A673 (cell line): Measurements from ENCODE around the gene FASTK. TPM values are rescaled to one million over a fixed set of nuclear protein-coding genes. Genes with fewer than 3 reads are reported as not detected.

Source experiments
- BruUV-seq: library from RNA; stranded (reverse); fragments of 400-500 nt; replicated peaks from 2 replicates; lab custom pipeline; 2021; lab: Mats Ljungman, UMichigan
- CTCF ChIA-PET: fragments of 300-600 bp; sonication (Branson Sonifier 250); formaldehyde crosslinking; loops from one replicate; lab custom pipeline; 2022; ENCODE audit warnings: antibody characterized with exemption; lab: Charles Lee
- POLR2A ChIA-PET: fragments of 300-600 bp; sonication (Branson Sonifier 250); formaldehyde crosslinking; loops from one replicate; lab custom pipeline; 2022; ENCODE audit warnings: antibody characterized with exemption; ENCODE audit not compliant: low non-redundant PET; lab: Charles Lee
- DNase-seq: peaks from one replicate; pipeline ENCODE4 v3.0.0-alpha.2; 2015; ENCODE audit warnings: low spot score
- H3K27ac ChIP-seq: fragments of 200-600 bp; sonication (generic); 2 replicates; pipeline ENCODE4 v1.5.1; 2016; ENCODE audit warnings: mixed run types, low read depth, mild to moderate bottlenecking, mixed read lengths, antibody characterized with exemption, low read length; ENCODE audit not compliant: poor library complexity, severe bottlenecking
- H3K27me3 ChIP-seq: fragments of 200-600 bp; sonication (generic); replicated peaks from 2 replicates; pipeline ENCODE4 v1.6.1; 2017; ENCODE audit warnings: mixed run types, low read depth, mild to moderate bottlenecking, mixed read lengths, antibody characterized with exemption, low read length; ENCODE audit not compliant: insufficient read depth, poor library complexity
- H3K36me3 ChIP-seq: fragments of 200-600 bp; sonication (generic); 2 replicates; pipeline ENCODE4 v1.6.1; 2016; ENCODE audit warnings: mixed run types, mild to moderate bottlenecking, mixed read lengths, antibody characterized with exemption, low read length; ENCODE audit not compliant: insufficient read depth, poor library complexity, severe bottlenecking
- H3K4me1 ChIP-seq: fragments of 200-600 bp; sonication (generic); 2 replicates; pipeline ENCODE4 v1.6.1; 2017; ENCODE audit warnings: mixed run types, mild to moderate bottlenecking, mixed read lengths, antibody characterized with exemption, low read length; ENCODE audit not compliant: insufficient read depth, poor library complexity, severe bottlenecking
- H3K4me3 ChIP-seq: fragments of 200-600 bp; sonication (generic); 2 replicates; pipeline ENCODE4 v1.5.1; 2016; ENCODE audit warnings: low read depth, mixed run types, mild to moderate bottlenecking, mixed read lengths, low read length; ENCODE audit not compliant: poor library complexity, severe bottlenecking
- H3K9me3 ChIP-seq: fragments of 200-600 bp; sonication (generic); 2 replicates; pipeline ENCODE4 v1.6.1; 2016; ENCODE audit warnings: mixed run types, low read depth, mild to moderate bottlenecking, mixed read lengths, antibody characterized with exemption, low read length; ENCODE audit not compliant: poor library complexity, severe bottlenecking
- EZH2 ChIP-seq: fragments of 200-600 bp; sonication (generic); IDR thresholded peaks from 2 replicates; pipeline ENCODE4 v1.6.1; 2017; ENCODE audit warnings: borderline replicate concordance, low read depth, mild to moderate bottlenecking, mixed read lengths, antibody characterized with exemption, low read length; ENCODE audit not compliant: poor library complexity, severe bottlenecking
- intact Hi-C: fragments of 100-400 bp; cut with micrococcal nuclease; formaldehyde crosslinking; loops from one replicate; pipeline ENCODE4 v1.10.0; 2022; ENCODE audit not compliant: unreplicated experiment
- total RNA-seq: library from RNA; stranded (reverse); gene quantifications from 2 replicates; pipeline ENCODE4 v1.2.3, GENCODE V29; 2021
- TF ChIP-seq, protein P1 (sequence below): fragments of 300-800, 200-600 bp; sonication (generic); conservative IDR thresholded peaks from 2 replicates; pipeline ENCODE4 v1.5.1; 2017; ENCODE audit warnings: low read depth, mild to moderate bottlenecking, antibody characterized with exemption, low read length, moderate library complexity, mixed read lengths

Gene FASTK
- total RNA-seq, 1 experiment from 2014 or later: 80.5 TPM

DNA sequence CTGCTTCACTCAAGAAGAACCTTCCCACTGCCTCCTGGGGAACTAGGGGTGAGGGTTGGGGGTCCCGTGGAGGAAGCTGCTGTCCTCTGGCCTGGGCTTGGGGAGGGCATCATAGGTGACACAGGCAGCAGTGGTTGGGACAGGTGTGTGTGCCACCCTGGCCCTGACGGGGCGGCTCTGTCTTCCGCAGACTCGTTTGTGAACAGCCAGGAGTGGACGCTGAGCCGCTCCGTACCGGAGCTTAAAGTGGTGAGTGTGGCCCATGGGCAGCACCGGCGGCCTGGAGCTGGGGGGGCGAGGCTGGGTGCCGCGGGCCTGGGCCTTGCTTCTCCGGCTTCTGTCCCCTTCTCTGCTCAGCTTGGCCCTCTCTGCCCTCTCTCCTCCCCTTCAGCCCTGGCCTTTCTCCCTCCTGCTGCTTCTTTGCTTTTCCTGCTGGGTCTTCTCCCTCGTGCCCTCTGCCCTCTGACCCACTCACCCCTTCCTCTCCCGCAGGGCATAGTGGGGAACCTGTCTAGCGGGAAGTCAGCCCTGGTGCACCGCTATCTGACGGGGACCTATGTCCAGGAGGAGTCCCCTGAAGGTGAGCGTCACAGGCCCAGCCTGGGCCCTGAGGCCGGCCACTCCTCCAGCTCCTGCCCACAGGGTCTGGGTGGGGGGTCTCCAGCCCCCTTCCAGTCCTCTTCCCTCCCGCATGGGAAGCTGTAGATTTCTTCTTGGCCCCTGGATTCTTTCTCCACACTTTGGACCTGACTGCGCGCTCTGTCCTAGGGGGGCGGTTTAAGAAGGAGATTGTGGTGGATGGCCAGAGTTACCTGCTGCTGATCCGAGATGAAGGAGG lies 36.2 kb upstream of the FASTK start:
- Histone ChIP-seq H3K9me3 (no peaks in the 10 kb centered on the region), H3K4me1 (peaks cover 22% of the 10 kb centered on the region), H3K27me3 (no peaks in the 10 kb centered on the region), H3K36me3 (peaks cover 22% of the 10 kb centered on the region), H3K4me3 (no peak overlapping the region), H3K27ac (no peak overlapping the region)
- POLR2A ChIA-PET: no interaction called here
- no peak for DNase-seq
- CTCF ChIA-PET: no interaction called here
- intact Hi-C loops: loop anchor here (10.0 kb wide), 1 partner anchor 222 kb away; no protein-coding TSS in a partner anchor
- TF ChIP-seq, protein P1, sequence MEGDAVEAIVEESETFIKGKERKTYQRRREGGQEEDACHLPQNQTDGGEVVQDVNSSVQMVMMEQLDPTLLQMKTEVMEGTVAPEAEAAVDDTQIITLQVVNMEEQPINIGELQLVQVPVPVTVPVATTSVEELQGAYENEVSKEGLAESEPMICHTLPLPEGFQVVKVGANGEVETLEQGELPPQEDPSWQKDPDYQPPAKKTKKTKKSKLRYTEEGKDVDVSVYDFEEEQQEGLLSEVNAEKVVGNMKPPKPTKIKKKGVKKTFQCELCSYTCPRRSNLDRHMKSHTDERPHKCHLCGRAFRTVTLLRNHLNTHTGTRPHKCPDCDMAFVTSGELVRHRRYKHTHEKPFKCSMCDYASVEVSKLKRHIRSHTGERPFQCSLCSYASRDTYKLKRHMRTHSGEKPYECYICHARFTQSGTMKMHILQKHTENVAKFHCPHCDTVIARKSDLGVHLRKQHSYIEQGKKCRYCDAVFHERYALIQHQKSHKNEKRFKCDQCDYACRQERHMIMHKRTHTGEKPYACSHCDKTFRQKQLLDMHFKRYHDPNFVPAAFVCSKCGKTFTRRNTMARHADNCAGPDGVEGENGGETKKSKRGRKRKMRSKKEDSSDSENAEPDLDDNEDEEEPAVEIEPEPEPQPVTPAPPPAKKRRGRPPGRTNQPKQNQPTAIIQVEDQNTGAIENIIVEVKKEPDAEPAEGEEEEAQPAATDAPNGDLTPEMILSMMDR: no peak
- TF ChIP-seq EZH2: no peak
- BruUV-seq: no TSS peak

DNA sequence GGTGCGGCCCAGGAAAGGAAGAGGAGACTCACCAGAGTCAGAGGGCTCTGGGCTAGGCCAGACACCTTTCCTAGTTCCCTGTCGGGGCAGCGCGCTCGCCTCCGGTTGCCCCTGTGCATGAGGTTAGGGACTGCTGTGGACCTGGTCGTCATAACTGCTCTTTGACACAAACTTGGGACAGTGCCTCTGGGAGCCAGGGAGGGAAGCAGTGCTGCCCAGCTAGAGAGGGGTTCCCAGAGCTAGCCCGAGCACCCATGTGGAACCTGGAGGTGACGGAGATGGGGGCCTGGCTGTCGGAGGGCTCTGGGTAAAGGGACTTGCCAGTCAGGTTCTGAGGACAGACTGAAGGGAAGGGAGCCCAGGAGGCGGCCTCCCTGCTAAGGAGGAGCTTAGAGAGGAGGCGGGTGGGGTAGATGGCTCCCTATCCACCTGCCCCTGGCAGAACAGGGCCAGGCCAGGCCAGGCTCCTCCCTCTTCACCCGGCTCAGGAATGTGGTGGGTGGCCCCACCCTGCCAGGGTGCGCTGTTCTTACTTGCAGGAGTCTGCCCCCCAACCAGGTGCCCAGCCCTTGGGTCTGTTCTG lies 35.3 kb upstream of the FASTK start:
- POLR2A ChIA-PET: no interaction called here
- no peak overlapping the region for H3K27ac ChIP-seq
- H3K9me3 ChIP-seq: no peaks in the 10 kb centered on the region
- DNase-seq: peak; percentile 30
- CTCF ChIA-PET: interaction anchor here (0.6 kb wide), 1 partner anchor 10 kb away, joined by 7 read pairs; no protein-coding TSS in a partner anchor
- no TSS peak for BruUV-seq
- H3K36me3 ChIP-seq: peaks cover 21% of the 10 kb centered on the region
- TF ChIP-seq EZH2: no peak
- TF ChIP-seq, protein P1: no peak
- intact Hi-C loops: loop anchor here (10.0 kb wide), 1 partner anchor 221 kb away; no protein-coding TSS in a partner anchor
- no peak overlapping the region for H3K4me3 ChIP-seq
- no peaks in the 10 kb centered on the region for H3K27me3 ChIP-seq
- peaks cover 22% of the 10 kb centered on the region for H3K4me1 ChIP-seq

DNA sequence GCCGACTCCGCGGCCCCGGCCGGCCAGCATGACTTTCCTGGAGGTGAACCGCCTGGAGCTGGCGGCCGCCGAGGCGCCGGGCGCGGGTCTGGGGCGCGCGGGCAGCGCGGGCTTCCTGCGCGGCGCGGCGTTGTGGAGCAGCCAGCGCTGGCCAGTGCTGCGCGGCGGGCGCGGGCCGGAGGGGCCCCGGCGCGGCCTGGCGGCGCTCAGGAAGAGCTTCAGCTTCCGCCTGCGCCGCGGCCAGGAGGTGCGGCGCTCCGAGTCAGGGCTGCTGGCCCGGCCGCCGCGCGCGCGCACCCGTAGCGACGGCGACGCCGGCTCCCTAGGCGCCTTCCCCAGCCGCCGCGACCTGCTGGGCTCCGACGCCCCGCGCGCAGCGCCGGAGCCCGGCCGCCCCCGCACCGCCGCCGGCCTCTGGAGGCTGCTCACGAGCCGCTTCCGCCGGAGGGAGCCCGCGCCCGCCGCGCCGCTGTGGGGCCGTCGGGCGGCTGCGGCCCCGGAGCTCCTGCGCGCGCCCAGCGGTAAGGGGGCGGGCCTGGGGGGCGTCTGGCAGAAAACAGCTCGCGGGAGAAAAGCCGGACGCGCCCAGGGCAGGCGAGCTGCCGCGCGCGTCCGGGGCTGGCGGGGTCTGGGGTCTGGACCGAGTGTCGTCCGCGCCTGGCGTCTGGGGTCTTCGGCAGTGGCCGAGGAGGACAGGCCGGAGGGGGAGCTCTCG lies 34.7 kb upstream of the FASTK start:
- peak; percentile 60 for DNase-seq
- peaks cover 16% of the 10 kb centered on the region for H3K36me3 ChIP-seq
- H3K27me3 ChIP-seq: no peaks in the 10 kb centered on the region
- intact Hi-C loops: loop anchor here (10.0 kb wide), 1 partner anchor 220 kb away; no protein-coding TSS in a partner anchor
- H3K4me1 ChIP-seq: peaks cover 22% of the 10 kb centered on the region
- ChIA-PET POLR2A (no interaction called here), CTCF (interaction anchor here (0.6 kb wide), 1 partner anchor 9 kb away, joined by 7 read pairs; no protein-coding TSS in a partner anchor)
- H3K9me3 ChIP-seq: no peaks in the 10 kb centered on the region
- no TSS peak for BruUV-seq
- H3K27ac ChIP-seq: no peak overlapping the region
- peak overlapping the region; percentile 21 for H3K4me3 ChIP-seq
- TF ChIP-seq EZH2: no peak
- TF ChIP-seq, protein P1: no peak
